Measurements from ENCODE around the gene PPFIBP2.
A peak's percentile ranks its signal among the peaks of the same experiment; 100 is the strongest.

Gene PPFIBP2

DNA sequence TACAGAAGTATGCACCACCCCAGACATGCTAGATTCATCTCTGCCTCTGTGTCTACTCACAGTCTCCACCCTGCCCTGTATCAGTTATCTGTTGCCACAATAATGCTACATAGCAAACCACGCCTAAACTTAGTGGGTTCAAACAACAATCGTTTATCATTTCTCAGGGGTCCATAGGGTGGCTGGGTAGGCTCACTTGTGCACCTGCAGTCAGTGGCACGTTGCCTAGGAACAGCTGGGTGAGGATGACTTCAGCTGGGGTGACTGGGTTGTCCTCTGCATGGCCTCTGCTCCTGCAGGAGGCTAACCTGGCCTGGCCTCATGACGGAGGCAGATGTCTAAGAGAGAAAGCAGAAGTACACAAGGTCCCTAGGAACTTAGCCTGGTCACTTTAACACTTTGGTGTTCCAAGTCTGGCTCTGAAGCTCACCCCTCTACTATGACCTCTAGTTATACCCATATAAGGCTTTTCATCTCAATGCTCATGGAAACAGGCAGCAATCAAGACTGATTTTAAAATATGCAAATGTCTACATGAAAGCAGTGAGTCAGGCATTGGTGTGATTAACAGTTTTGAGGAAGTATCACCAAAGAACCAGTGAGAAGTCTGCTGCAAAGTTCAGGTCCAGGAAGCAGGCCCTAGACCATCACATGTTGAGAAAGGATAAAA, 17.8 kb upstream of the PPFIBP2 start:
- H3K9ac ChIP-seq (ENCODE audit: low read depth in 1 of 2, low read length in 2 of 2) = no peak overlapping the region
- no peaks in the 10 kb centered on the region for H3K27me3 ChIP-seq (ENCODE audit: control insufficient read depth in 2 of 2, insufficient read depth in 2 of 2, low read length in 2 of 2)
- H3K27ac ChIP-seq (ENCODE audit: low read depth in 2 of 2, low read length in 2 of 2) = peak overlapping the region in 1 of 2 donors; percentile 11
- H3K36me3 ChIP-seq (ENCODE audit: control insufficient read depth in 2 of 2, insufficient read depth in 2 of 2, low read length in 2 of 2) = no peaks in the 10 kb centered on the region
- H3K4me3 ChIP-seq (ENCODE audit: low read length in 2 of 2) = no peak overlapping the region
- no peaks in the 10 kb centered on the region for H3K9me3 ChIP-seq (ENCODE audit: control insufficient read depth in 2 of 2, low read length in 2 of 2)
- peaks cover 3 to 4% of the 10 kb centered on the region in 2 donors for H3K4me1 ChIP-seq (ENCODE audit: control insufficient read depth in 2 of 2, insufficient read depth in 2 of 2, low read length in 2 of 2)

- H3K27me3 ChIP-seq (ENCODE audit: control insufficient read depth in 2 of 2, insufficient read depth in 2 of 2, low read length in 2 of 2) = no peaks in the 10 kb centered on the region
- H3K27ac ChIP-seq (ENCODE audit: low read depth in 2 of 2, low read length in 2 of 2) = no peak overlapping the region
- no peak overlapping the region for H3K4me3 ChIP-seq (ENCODE audit: low read length in 2 of 2)
- no peaks in the 10 kb centered on the region for H3K36me3 ChIP-seq (ENCODE audit: control insufficient read depth in 2 of 2, insufficient read depth in 2 of 2, low read length in 2 of 2)
- peaks cover 3 to 4% of the 10 kb centered on the region in 2 donors for H3K4me1 ChIP-seq (ENCODE audit: control insufficient read depth in 2 of 2, insufficient read depth in 2 of 2, low read length in 2 of 2)
- H3K9ac ChIP-seq (ENCODE audit: low read depth in 1 of 2, low read length in 2 of 2) = no peak overlapping the region
- no peaks in the 10 kb centered on the region for H3K9me3 ChIP-seq (ENCODE audit: control insufficient read depth in 2 of 2, low read length in 2 of 2)
Measured at GRCh38 chr11:7498193-7498592, 15.6 kb upstream of the PPFIBP2 start.

DNA sequence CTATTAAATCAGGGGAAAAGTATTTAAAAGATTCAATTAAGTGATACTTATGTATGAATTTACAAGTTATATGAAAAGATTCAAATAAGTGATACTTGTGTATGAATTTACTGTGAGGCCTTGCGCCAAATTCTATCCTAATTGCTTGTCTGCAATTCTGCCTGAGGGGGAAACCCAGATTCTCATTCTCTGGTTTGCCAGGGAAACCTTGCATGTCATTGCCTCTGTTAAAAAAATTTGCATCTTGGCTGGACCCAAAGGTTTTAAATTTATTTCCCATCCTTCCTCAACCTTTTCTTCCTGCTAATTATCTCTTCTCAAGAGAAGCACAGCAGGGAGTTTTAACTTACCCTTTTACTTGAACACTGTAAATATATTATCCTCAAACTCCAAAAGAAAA, 14.7 kb upstream of the PPFIBP2 start:
- H3K4me3 ChIP-seq (ENCODE audit: low read length in 2 of 2) = no peak overlapping the region
- H3K4me1 ChIP-seq (ENCODE audit: control insufficient read depth in 2 of 2, insufficient read depth in 2 of 2, low read length in 2 of 2) = peaks cover 3 to 4% of the 10 kb centered on the region in 2 donors
- H3K36me3 ChIP-seq (ENCODE audit: control insufficient read depth in 2 of 2, insufficient read depth in 2 of 2, low read length in 2 of 2) = no peaks in the 10 kb centered on the region
- H3K9me3 ChIP-seq (ENCODE audit: control insufficient read depth in 2 of 2, low read length in 2 of 2) = no peaks in the 10 kb centered on the region
- H3K27ac ChIP-seq (ENCODE audit: low read depth in 2 of 2, low read length in 2 of 2) = no peak overlapping the region
- no peak overlapping the region for H3K9ac ChIP-seq (ENCODE audit: low read depth in 1 of 2, low read length in 2 of 2)
- H3K27me3 ChIP-seq (ENCODE audit: control insufficient read depth in 2 of 2, insufficient read depth in 2 of 2, low read length in 2 of 2) = no peaks in the 10 kb centered on the region

GRCh38 chr11:7500251-7500650, 13.5 kb upstream of the PPFIBP2 start:
- no peak overlapping the region for H3K27ac ChIP-seq (ENCODE audit: low read depth in 2 of 2, low read length in 2 of 2)
- no peaks in the 10 kb centered on the region for H3K36me3 ChIP-seq (ENCODE audit: control insufficient read depth in 2 of 2, insufficient read depth in 2 of 2, low read length in 2 of 2)
- no peaks in the 10 kb centered on the region for H3K27me3 ChIP-seq (ENCODE audit: control insufficient read depth in 2 of 2, insufficient read depth in 2 of 2, low read length in 2 of 2)
- no peaks in the 10 kb centered on the region for H3K9me3 ChIP-seq (ENCODE audit: control insufficient read depth in 2 of 2, low read length in 2 of 2)
- H3K9ac ChIP-seq (ENCODE audit: low read depth in 1 of 2, low read length in 2 of 2) = no peak overlapping the region
- H3K4me3 ChIP-seq (ENCODE audit: low read length in 2 of 2) = no peak overlapping the region
- peaks cover 0 to 3% of the 10 kb centered on the region in 2 donors for H3K4me1 ChIP-seq (ENCODE audit: control insufficient read depth in 2 of 2, insufficient read depth in 2 of 2, low read length in 2 of 2)

GRCh38 chr11:7501251-7501650, 12.5 kb upstream of the PPFIBP2 start:
- H3K4me1 ChIP-seq (ENCODE audit: control insufficient read depth in 2 of 2, insufficient read depth in 2 of 2, low read length in 2 of 2) = no peaks in the 10 kb centered on the region
- H3K27me3 ChIP-seq (ENCODE audit: control insufficient read depth in 2 of 2, insufficient read depth in 2 of 2, low read length in 2 of 2) = no peaks in the 10 kb centered on the region
- H3K36me3 ChIP-seq (ENCODE audit: control insufficient read depth in 2 of 2, insufficient read depth in 2 of 2, low read length in 2 of 2) = no peaks in the 10 kb centered on the region
- no peak overlapping the region for H3K27ac ChIP-seq (ENCODE audit: low read depth in 2 of 2, low read length in 2 of 2)
- H3K4me3 ChIP-seq (ENCODE audit: low read length in 2 of 2) = no peak overlapping the region
- no peak overlapping the region for H3K9ac ChIP-seq (ENCODE audit: low read depth in 1 of 2, low read length in 2 of 2)
- no peaks in the 10 kb centered on the region for H3K9me3 ChIP-seq (ENCODE audit: control insufficient read depth in 2 of 2, low read length in 2 of 2)

DNA sequence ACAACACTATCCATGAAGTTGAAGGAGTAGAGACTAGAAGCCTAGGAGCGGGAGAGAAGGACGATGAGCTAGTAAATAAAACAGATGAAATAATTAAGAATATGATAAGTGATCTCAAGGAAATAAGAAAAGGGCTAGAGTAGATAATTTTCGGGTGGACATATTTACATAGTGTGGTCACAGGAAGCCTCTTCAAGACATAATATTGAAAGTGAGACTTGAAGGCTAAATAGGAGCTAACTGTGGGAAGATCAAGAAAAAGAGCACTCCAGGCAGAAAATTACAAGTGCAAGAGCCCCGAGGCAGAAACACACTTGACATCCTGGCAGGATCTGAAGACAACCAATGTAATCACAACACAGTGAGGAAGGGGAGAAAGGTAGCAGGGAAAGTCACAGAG, 11.9 kb upstream of the PPFIBP2 start:
- Histone ChIP-seq H3K27me3 (ENCODE audit: control insufficient read depth in 2 of 2, insufficient read depth in 2 of 2, low read length in 2 of 2) (no peaks in the 10 kb centered on the region), H3K27ac (ENCODE audit: low read depth in 2 of 2, low read length in 2 of 2) (no peak overlapping the region), H3K9me3 (ENCODE audit: control insufficient read depth in 2 of 2, low read length in 2 of 2) (no peaks in the 10 kb centered on the region), H3K4me1 (ENCODE audit: control insufficient read depth in 2 of 2, insufficient read depth in 2 of 2, low read length in 2 of 2) (no peaks in the 10 kb centered on the region), H3K4me3 (ENCODE audit: low read length in 2 of 2) (no peak overlapping the region), H3K36me3 (ENCODE audit: control insufficient read depth in 2 of 2, insufficient read depth in 2 of 2, low read length in 2 of 2) (no peaks in the 10 kb centered on the region), H3K9ac (ENCODE audit: low read depth in 1 of 2, low read length in 2 of 2) (no peak overlapping the region)

- H3K9ac ChIP-seq (ENCODE audit: low read depth in 1 of 2, low read length in 2 of 2) = no peak overlapping the region
- peaks cover under 1 to 5% of the 10 kb centered on the region in 2 donors for H3K4me1 ChIP-seq (ENCODE audit: control insufficient read depth in 2 of 2, insufficient read depth in 2 of 2, low read length in 2 of 2)
- H3K4me3 ChIP-seq (ENCODE audit: low read length in 2 of 2) = no peak overlapping the region
- H3K36me3 ChIP-seq (ENCODE audit: control insufficient read depth in 2 of 2, insufficient read depth in 2 of 2, low read length in 2 of 2) = no peaks in the 10 kb centered on the region
- H3K9me3 ChIP-seq (ENCODE audit: control insufficient read depth in 2 of 2, low read length in 2 of 2) = no peaks in the 10 kb centered on the region
- H3K27me3 ChIP-seq (ENCODE audit: control insufficient read depth in 2 of 2, insufficient read depth in 2 of 2, low read length in 2 of 2) = no peaks in the 10 kb centered on the region
- H3K27ac ChIP-seq (ENCODE audit: low read depth in 2 of 2, low read length in 2 of 2) = no peak overlapping the region
Measured at GRCh38 chr11:7506243-7506642, 7.6 kb upstream of the PPFIBP2 start.

DNA sequence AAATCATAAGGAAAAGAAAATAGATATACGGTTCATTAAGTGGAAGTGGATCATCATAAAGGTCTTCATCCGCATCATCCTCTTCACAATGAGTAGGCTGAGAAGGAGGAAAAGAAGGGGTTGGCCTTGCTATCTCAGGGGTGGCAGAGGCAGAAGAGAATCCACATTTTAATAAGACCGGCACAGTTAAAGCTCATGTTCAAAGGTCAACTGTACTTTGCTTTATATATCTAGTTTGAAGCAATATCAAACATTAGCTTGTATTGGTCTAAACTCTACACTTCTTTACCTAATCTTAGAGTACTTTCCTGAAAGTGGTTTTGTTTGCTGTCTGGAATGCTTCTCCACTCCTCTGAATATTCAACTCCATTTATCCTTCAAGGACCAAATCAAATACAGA, 5.7 kb upstream of the PPFIBP2 start:
- peaks cover 19 to 21% of the 10 kb centered on the region in 2 donors for H3K4me1 ChIP-seq (ENCODE audit: control insufficient read depth in 2 of 2, insufficient read depth in 2 of 2, low read length in 2 of 2)
- H3K27ac ChIP-seq (ENCODE audit: low read depth in 2 of 2, low read length in 2 of 2) = no peak overlapping the region
- H3K4me3 ChIP-seq (ENCODE audit: low read length in 2 of 2) = no peak overlapping the region
- H3K9ac ChIP-seq (ENCODE audit: low read depth in 1 of 2, low read length in 2 of 2) = no peak overlapping the region
- no peaks in the 10 kb centered on the region for H3K27me3 ChIP-seq (ENCODE audit: control insufficient read depth in 2 of 2, insufficient read depth in 2 of 2, low read length in 2 of 2)
- no peaks in the 10 kb centered on the region for H3K36me3 ChIP-seq (ENCODE audit: control insufficient read depth in 2 of 2, insufficient read depth in 2 of 2, low read length in 2 of 2)
- no peaks in the 10 kb centered on the region for H3K9me3 ChIP-seq (ENCODE audit: control insufficient read depth in 2 of 2, low read length in 2 of 2)

- Histone ChIP-seq H3K9me3 (ENCODE audit: control insufficient read depth in 2 of 2, low read length in 2 of 2) (no peaks in the 10 kb centered on the region), H3K27me3 (ENCODE audit: control insufficient read depth in 2 of 2, insufficient read depth in 2 of 2, low read length in 2 of 2) (no peaks in the 10 kb centered on the region), H3K27ac (ENCODE audit: low read depth in 2 of 2, low read length in 2 of 2) (no peak overlapping the region), H3K4me3 (ENCODE audit: low read length in 2 of 2) (no peak overlapping the region), H3K4me1 (ENCODE audit: control insufficient read depth in 2 of 2, insufficient read depth in 2 of 2, low read length in 2 of 2) (peaks cover 23 to 26% of the 10 kb centered on the region in 2 donors), H3K36me3 (ENCODE audit: control insufficient read depth in 2 of 2, insufficient read depth in 2 of 2, low read length in 2 of 2) (no peaks in the 10 kb centered on the region), H3K9ac (ENCODE audit: low read depth in 1 of 2, low read length in 2 of 2) (no peak overlapping the region)
Measured at GRCh38 chr11:7509966-7510365, 3.8 kb upstream of the PPFIBP2 start.

DNA sequence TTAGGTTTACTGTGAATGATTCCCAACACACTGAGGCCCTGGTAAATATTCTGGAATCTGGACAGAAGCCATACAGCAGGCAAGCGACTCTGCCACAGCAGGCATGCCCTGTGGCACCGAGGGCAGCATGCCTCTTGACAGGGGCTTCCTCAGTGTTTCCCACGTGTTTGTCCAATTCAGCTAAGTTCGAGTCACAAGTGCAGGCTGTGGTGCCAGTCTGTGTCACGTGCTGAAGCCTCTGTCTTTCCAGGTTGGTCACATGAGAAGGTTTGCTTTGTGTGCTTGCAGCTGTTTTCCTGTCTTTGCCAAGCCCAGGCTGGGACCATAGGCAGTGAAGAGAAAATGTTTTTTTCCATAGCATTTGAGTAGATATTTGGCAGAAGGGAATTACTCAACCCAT, 2.4 kb upstream of the PPFIBP2 start:
- no peaks in the 10 kb centered on the region for H3K36me3 ChIP-seq (ENCODE audit: control insufficient read depth in 2 of 2, insufficient read depth in 2 of 2, low read length in 2 of 2)
- peak overlapping the region; percentile 89 to 93 for H3K27ac ChIP-seq (ENCODE audit: low read depth in 2 of 2, low read length in 2 of 2)
- H3K4me1 ChIP-seq (ENCODE audit: control insufficient read depth in 2 of 2, insufficient read depth in 2 of 2, low read length in 2 of 2) = peaks cover 23 to 28% of the 10 kb centered on the region in 2 donors
- no peaks in the 10 kb centered on the region for H3K27me3 ChIP-seq (ENCODE audit: control insufficient read depth in 2 of 2, insufficient read depth in 2 of 2, low read length in 2 of 2)
- H3K4me3 ChIP-seq (ENCODE audit: low read length in 2 of 2) = no peak overlapping the region
- H3K9me3 ChIP-seq (ENCODE audit: control insufficient read depth in 2 of 2, low read length in 2 of 2) = no peaks in the 10 kb centered on the region
- H3K9ac ChIP-seq (ENCODE audit: low read depth in 1 of 2, low read length in 2 of 2) = no peak overlapping the region

Data from mucosa of rectum (tissue), 2 donors.